ENCODE data around the gene CCRL2. TPM values are rescaled to one million over a fixed set of nuclear protein-coding genes. Genes with fewer than 3 reads are reported as not detected.

CCRL2 gene
- total and polyA plus RNA-seq, 9 of the 15 experiments (the other 6 are each of a cell fraction or from before 2014, with no cell fraction given): 3.4 to 5.7 (median 4.0) TPM

DNA sequence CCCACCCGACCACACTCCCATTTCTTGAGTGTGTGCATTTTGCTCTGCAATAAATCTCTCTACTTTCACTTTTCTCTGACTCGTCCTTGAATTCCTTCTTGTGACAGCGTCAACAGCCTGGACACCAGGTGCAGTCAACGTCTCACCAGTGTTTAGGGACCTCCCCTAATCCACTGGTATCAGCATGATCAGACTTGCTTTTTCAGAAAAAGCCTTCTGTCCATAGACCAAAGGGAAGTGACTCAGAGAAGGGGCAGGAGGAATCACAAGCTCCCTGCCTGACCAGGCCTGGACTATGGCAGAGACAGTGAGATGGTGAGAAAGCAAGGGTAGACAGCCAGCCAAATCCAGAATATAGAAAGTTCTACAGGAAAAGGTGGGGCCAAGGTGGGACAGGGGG, 20.9 kb upstream of the CCRL2 start (continued):
- TF ChIP-seq RFX5 (IDR thresholded peaks at IDR 0.05; ENCODE audit: low read depth, low read length) (no peak), SIN3B (IDR thresholded peaks at IDR 0.05; ENCODE audit: low read depth) (no peak), RCOR1 (IDR thresholded peaks at IDR 0.05; ENCODE audit: borderline replicate concordance in 1 of 2, low read depth in 2 of 2, low read length in 2 of 2) (no peak), HDAC1 (IDR thresholded peaks at IDR 0.05) (no peak), ETV1 (tag; conservative IDR thresholded peaks at IDR 0.05; ENCODE audit: low read depth) (peak; percentile 68), SIRT6 (IDR thresholded peaks at IDR 0.05; ENCODE audit: low read depth, low read length) (no peak), MITF (IDR thresholded peaks at IDR 0.05) (no peak), BACH1 (tag; IDR thresholded peaks at IDR 0.05) (peak; percentile 42; the same call in 1 of the 2 replicates), MCM3 (IDR thresholded peaks at IDR 0.05) (no peak), ZNF512 (tag; IDR thresholded peaks at IDR 0.05) (no peak), ZMIZ1 (IDR thresholded peaks at IDR 0.05; ENCODE audit: low read depth in 2 of 2, low read length in 2 of 2) (no peak), ZZZ3 (IDR thresholded peaks at IDR 0.05) (no peak), TOE1 (IDR thresholded peaks at IDR 0.05; ENCODE audit: borderline replicate concordance) (no peak), TOE1 (CRISPR knock-in tag; IDR thresholded peaks at IDR 0.05; ENCODE audit: borderline replicate concordance, low read depth) (no peak), ZSCAN29 (IDR thresholded peaks at IDR 0.05) (no peak), HSF4 (CRISPR knock-in tag; IDR thresholded peaks at IDR 0.05; ENCODE audit: borderline replicate concordance) (no peak), PTRF (tag; IDR thresholded peaks at IDR 0.05) (no peak), RBM14 (IDR thresholded peaks at IDR 0.05; ENCODE audit: borderline replicate concordance, insufficient read depth, low read depth, low read length) (no peak), MYC (IDR thresholded peaks at IDR 0.05; ENCODE audit: low read depth, low read length) (no peak), MYC (CRISPR knock-in tag; IDR thresholded peaks at IDR 0.05; ENCODE audit: borderline replicate concordance, low read depth) (no peak), ZNF584 (CRISPR knock-in tag; IDR thresholded peaks at IDR 0.05; ENCODE audit: low read depth) (no peak), SRSF1 (IDR thresholded peaks at IDR 0.05; ENCODE audit: low read depth, low read length) (no peak), POLR3G (IDR thresholded peaks at IDR 0.05; ENCODE audit: extremely low read depth, insufficient read length, insufficient replicate concordance) (no peak), EHMT2 (IDR thresholded peaks at IDR 0.05) (no peak), SRSF9 (IDR thresholded peaks at IDR 0.05; ENCODE audit: borderline replicate concordance, low read depth, low read length) (no peak)
